Measurements from ENCODE around the gene ZNF358.

The ZNF358 gene

GRCh38 chr19:7539827-7540425 lies 24.0 kb downstream of the ZNF358 start:
- no peak for DNase-seq

GRCh38 chr19:7540761-7541474 lies 25.0 kb downstream of the ZNF358 start:
- no peak for DNase-seq

GRCh38 chr19:7541475-7541824 lies 25.5 kb downstream of the ZNF358 start:
- no peak for DNase-seq

DNA sequence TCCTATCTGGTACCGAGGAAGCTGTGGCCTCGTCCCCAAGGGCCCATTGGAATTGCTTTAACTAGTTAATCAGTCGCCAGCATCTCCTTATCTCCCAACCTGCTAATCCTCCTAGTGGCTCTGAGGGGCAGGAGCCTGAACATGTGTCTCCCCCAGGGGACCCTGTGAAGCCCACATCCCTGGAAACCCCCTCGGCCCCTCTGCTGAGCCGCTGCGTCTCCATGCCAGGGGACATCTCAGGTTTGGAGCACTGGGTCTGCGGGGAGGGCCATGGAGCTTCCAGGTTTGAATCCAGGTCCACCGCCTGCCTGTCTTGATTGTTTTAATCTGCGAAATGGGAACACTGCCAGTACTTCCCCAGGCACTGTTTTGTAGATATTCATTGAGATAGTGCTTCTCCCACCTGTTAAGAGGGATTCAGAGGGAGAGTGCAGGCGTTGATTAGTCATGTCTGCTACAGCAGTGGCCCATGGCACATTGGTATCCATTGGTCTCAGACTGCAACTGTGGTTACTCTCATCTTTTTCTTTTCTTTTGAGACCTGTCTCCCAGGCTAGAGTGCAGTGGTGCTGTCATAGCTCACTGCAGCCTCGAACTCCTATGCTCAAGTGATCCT lies 26.0 kb downstream of the ZNF358 start:
- DNase-seq, result no peak

- DNase-seq, result no peak
These were observed 26.8 kb downstream of the ZNF358 start for GRCh38 chr19:7542556-7543348.

- no peak for DNase-seq
These were observed 28.7 kb downstream of the ZNF358 start for GRCh38 chr19:7544626-7545025.

GRCh38 chr19:7545300-7545699 lies 29.4 kb downstream of the ZNF358 start:
- no peak for DNase-seq

- DNase-seq, result no peak
These were observed 30.0 kb downstream of the ZNF358 start for GRCh38 chr19:7545904-7546303.

- no peak for DNase-seq
These were observed 31.3 kb downstream of the ZNF358 start for GRCh38 chr19:7547159-7547558.

GRCh38 chr19:7549429-7550148 lies 33.7 kb downstream of the ZNF358 start:
- no peak for DNase-seq

GRCh38 chr19:7550169-7550770 lies 34.4 kb downstream of the ZNF358 start:
- no peak for DNase-seq

GRCh38 chr19:7550987-7551761 lies 35.3 kb downstream of the ZNF358 start:
- no peak for DNase-seq

DNA sequence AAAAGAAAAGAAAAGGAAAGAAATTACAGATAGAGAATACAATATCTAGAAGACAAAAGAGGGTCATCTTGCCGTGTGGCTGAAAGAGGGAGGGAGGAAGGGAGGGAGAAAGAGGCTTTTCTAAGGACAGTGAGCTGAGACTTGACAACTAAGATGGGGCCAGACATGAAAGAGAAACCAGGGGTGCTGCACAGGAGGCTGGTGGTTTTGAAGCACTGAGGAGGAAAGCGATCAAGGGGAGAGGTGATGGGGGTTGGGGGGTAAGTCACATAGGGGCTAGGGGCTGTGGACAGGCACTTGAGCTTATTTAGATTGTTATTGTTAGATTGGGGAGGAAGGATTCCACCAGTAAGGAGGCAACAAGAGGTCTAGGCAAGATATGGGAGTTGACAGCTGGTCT lies 36.9 kb downstream of the ZNF358 start:
- no peak for DNase-seq

- DNase-seq, result no peak
These were observed 38.7 kb downstream of the ZNF358 start for GRCh38 chr19:7554565-7554964.

DNA sequence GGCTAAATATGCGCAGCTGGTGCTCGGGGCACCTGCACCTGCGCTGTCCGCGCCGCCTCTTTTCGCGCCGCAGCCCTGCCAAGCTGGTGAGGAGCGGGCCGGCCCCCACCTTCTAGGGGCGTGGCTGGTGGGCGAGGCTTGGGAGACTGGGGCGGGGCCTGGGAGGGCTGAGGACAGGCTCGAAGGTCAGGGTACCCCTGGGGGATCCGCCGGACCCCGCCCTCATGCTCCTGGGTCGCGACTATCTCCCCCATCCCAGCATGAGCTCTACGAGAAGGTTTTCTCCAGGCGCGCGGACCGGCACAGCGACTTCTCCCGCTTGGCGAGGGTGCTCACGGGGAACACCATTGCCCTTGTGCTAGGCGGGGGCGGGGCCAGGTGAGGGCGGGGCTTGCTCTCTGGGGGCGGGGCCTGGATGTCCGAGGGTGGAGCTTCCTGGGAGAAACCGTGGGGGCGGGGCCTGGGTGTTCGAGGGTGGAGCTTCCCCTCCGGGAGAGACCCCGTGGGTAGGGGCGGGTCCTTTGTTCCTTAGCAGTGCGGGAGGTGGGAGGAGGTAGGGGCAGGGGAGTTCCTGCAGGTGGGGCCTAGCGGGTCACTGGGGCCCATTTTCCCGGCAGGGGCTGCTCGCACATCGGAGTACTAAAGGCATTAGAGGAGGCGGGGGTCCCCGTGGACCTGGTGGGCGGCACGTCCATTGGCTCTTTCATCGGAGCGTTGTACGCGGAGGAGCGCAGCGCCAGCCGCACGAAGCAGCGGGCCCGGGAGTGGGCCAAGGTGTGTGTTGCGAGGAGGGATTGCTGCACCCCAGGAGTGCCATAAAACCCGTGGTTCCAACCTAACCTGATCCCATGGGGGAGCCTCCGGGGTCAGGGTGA lies 39.3 kb downstream of the ZNF358 start:
- DNase-seq, result no peak

GRCh38 chr19:7556696-7557315 lies 40.9 kb downstream of the ZNF358 start:
- DNase-seq, result no peak

DNA sequence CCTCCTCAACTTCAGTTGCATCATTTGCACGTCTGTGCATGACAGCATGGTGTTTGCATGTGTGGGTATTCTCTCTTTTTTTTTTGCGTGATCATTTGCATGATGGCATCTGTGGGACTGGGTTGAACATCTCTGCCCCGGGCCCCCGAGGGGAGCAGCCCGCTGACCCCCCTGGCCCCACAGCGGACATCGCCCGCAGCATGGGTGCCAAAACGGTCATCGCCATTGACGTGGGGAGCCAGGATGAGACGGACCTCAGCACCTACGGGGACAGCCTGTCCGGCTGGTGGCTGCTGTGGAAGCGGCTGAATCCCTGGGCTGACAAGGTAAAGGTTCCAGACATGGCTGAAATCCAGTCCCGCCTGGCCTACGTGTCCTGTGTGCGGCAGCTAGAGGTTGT lies 42.8 kb downstream of the ZNF358 start:
- DNase-seq, result no peak

GRCh38 chr19:7559102-7559501 lies 43.2 kb downstream of the ZNF358 start:
- no peak for DNase-seq

GRCh38 chr19:7560255-7560654 lies 44.4 kb downstream of the ZNF358 start:
- DNase-seq, result no peak

GRCh38 chr19:7561325-7561724 lies 45.4 kb downstream of the ZNF358 start:
- DNase-seq, result no peak

All from NCI-H510A treated with DMSO at 0.1 percent for 48 hours (cell line).